ENCODE measurements around the gene LINC01488. TPM values are rescaled to one million over a fixed set of nuclear protein-coding genes. Genes with fewer than 3 reads are reported as not detected.
A peak's percentile ranks its signal among the peaks of the same experiment; 100 is the strongest.

Gene LINC01488
- polyA plus RNA-seq, 6 donors from 2014 or later: not detected

DNA sequence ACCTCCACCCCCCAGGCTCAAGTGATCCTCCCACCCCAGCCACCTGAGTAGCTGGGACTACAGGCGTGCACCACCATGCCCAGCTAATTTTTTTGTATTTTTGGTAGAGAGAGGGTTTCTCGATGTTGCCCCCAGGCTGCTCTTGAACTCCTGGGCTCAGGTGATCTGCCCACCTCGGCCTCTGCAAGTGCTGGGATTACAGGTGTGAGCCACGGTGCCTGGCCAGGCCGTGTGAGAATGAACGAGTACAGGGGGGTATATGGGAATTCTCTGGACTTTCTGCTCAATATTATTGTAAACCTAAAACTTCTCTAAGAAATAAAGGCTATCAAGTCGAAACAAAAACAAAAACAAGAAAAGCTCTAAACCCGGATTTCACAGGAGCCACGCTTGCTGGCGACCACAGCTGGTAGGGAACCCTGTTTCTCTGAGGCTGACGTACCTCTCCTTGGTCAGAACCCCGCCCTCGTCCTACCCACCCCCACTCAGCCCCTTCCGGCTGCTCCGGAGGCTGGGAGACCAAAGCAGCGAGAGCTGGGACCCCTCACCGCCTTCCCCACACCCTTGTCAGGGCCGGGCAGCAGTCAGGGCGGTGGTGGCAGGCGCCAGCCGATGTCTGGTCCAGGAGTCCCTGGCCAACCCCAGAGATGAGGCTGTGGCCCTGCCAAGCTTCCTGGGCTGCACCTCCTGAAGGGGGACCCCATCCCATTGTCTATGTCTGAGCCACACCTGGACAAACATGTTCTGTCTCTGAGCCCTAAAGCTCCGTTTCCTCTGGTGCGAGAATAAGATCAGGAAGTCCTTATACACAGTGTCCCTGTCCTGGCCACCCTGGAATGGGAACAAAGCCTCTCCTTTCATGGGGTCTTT lies 52.1 kb downstream of the LINC01488 start:
- peaks cover 34 to 42% (median 37%) of the 10 kb centered on the region in 3 donors for H3K4me1 Mint-ChIP-seq
- H3K27me3 Mint-ChIP-seq: no peaks in the 10 kb centered on the region
- H3K27ac Mint-ChIP-seq: peak overlapping the region in 3 of 6 donors; percentile 26 to 42 (median 27)
- no peaks in the 10 kb centered on the region for H3K36me3 Mint-ChIP-seq
- ATAC-seq (ENCODE audit: low read depth in 2 of 2): no peak
- H3K9me3 Mint-ChIP-seq: peaks cover 0 to 3% (median 0%) of the 10 kb centered on the region in 7 donors
- no peak for DNase-seq
- H3K4me3 Mint-ChIP-seq: peak overlapping the region in 1 of 8 donors; percentile 15

DNA sequence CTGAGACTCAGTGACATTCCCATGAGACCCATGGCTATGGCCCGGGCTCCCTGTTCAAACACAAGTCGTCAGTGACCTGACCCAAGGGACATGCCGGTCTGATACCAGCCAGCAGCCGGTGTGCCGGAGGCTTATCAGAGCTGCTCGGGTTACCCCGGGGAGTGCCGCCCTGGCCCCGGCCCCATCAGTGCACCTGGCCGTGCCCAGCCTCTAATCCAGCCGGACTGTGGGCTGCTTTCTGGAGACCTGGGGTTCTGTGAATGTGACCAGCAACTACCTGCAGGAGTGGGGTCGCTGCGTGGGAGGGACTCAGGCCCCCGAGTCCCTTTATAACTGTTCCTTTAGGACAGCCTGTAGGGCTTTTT lies 52.7 kb downstream of the LINC01488 start:
- H3K36me3 Mint-ChIP-seq: no peaks in the 10 kb centered on the region
- H3K9me3 Mint-ChIP-seq: no peaks in the 10 kb centered on the region
- no peaks in the 10 kb centered on the region for H3K27me3 Mint-ChIP-seq
- H3K27ac Mint-ChIP-seq: peak overlapping the region in 1 of 6 donors; percentile 42
- H3K4me3 Mint-ChIP-seq: no peak overlapping the region
- ATAC-seq (ENCODE audit: low read depth in 2 of 2): no peak
- H3K4me1 Mint-ChIP-seq: peaks cover 34 to 38% (median 35%) of the 10 kb centered on the region in 3 donors
- DNase-seq: no peak

DNA sequence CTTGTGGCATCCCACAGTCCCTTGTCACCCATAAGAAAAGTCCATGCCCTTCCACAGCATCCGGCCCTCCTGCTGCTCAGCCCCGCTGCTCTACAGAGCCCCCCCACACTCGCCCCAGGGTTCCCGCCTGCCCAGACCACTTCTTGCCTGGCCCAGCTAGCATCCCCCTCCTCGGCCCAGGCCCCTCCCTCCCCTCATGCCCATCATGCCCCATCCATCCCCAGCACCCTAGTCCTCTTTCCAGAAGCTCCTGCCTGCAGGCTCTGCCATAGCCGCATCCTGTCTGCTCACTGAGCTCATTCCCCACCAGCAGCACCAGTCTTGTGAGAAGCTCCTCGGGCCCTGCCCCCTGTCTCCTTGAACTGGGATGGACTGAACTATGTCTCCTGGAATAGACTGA lies 54.4 kb downstream of the LINC01488 start:
- ATAC-seq (ENCODE audit: low read depth in 2 of 2) (no peak), DNase-seq (no peak)
- H3K9me3 Mint-ChIP-seq: no peaks in the 10 kb centered on the region
- H3K4me3 Mint-ChIP-seq: no peak overlapping the region
- peaks cover 0 to 3% (median 0%) of the 10 kb centered on the region in 3 donors for H3K27me3 Mint-ChIP-seq
- H3K4me1 Mint-ChIP-seq: peaks cover 29 to 38% (median 30%) of the 10 kb centered on the region in 3 donors
- H3K36me3 Mint-ChIP-seq: no peaks in the 10 kb centered on the region
- H3K27ac Mint-ChIP-seq: peak overlapping the region in 2 of 6 donors; percentile 20 to 66

DNA sequence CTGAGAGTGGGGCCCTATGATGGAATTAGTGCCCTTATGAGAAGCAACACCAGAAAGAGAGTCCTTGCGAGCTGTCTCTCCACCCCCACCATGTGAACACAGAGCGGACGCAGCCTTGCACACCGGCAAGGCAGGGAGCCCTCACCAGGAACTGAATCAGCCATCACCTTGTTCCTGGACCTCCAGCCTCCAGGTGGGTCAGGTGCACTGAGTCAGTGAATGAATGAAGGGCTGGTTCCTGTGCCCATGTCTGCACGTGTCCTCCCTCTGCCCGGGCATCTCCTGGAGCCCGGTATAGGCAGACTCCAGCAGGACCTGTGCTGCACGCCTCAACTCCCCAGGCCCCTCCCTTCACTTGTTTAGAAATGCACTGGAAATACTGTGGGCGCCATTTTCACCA lies 54.9 kb downstream of the LINC01488 start:
- peaks cover 0 to 6% (median 0%) of the 10 kb centered on the region in 3 donors for H3K27me3 Mint-ChIP-seq
- no peaks in the 10 kb centered on the region for H3K9me3 Mint-ChIP-seq
- H3K4me1 Mint-ChIP-seq: peaks cover 24 to 33% (median 25%) of the 10 kb centered on the region in 3 donors
- no peak for ATAC-seq (ENCODE audit: low read depth in 2 of 2)
- peak overlapping the region in 1 of 8 donors; percentile 44 for H3K4me3 Mint-ChIP-seq
- H3K36me3 Mint-ChIP-seq: no peaks in the 10 kb centered on the region
- no peak for DNase-seq
- no peak overlapping the region for H3K27ac Mint-ChIP-seq

DNA sequence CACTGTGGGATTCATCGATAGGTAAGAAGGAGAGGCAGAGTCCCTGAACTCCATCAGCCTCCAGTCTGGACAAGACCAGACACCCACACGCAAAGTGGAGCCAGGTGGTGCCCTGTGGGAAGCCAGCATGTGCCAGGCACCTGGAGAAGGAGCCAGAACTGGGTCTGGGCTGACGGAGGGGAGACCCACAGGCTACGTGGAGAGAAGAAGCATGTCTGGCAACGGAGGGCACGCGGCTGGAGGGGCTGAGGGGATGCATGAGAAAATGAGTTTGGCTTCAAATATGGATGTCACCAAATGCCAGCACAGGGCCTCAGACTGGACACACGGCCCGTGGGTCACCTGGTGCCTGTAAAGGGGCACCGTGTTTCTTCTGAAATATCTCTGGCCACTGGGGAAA lies 55.7 kb downstream of the LINC01488 start:
- Mint-ChIP-seq H3K4me3 (no peak overlapping the region), H3K27me3 (peaks cover 0 to 6% (median 0%) of the 10 kb centered on the region in 3 donors), H3K36me3 (no peaks in the 10 kb centered on the region), H3K4me1 (peaks cover 18 to 26% (median 18%) of the 10 kb centered on the region in 3 donors), H3K27ac (peak overlapping the region in 1 of 6 donors; percentile 65), H3K9me3 (no peaks in the 10 kb centered on the region)
- DNase-seq: no peak
- ATAC-seq (ENCODE audit: low read depth in 2 of 2): no peak

DNA sequence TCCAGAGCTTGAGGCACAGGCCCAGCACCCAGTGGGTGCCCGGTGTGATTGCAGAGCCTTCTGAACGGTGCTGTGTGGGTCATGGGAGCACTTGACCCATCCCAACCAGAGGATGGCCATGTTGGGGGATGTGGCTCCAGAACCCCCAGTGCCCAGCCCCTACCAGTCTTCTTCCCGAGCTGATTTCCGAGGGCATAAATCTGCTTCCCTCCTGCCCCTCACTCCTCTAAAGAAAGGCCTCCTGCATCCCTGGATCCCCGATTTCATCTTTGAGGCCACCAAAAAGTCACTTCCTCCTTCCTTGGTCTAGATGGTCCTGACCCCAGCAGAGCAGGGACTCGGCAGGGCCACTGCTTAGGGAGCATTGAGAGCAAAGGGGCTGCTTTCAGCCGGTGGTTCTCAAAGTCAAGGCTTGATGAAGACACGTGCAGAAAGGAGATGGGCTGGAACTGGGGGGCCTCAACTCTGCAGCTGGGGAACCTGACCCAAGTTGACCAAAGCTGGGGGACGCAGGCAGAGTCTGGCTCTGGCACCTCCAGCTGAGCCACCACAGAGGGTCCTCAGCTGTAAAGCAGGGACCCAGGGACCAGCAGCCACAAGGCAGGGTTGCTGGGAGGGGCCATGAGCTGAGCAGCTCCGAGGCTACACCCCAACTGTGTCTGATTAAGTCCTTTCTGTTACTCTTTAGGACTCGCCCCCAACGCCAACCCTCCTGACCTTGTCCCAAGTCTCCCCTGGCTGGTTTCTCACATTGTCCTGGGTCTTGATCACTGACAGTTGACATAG lies 56.6 kb downstream of the LINC01488 start:
- no peak for DNase-seq
- Mint-ChIP-seq H3K4me3 (peak overlapping the region in 1 of 8 donors; percentile 9), H3K9me3 (no peaks in the 10 kb centered on the region), H3K4me1 (peaks cover 14 to 20% (median 15%) of the 10 kb centered on the region in 3 donors), H3K36me3 (no peaks in the 10 kb centered on the region), H3K27me3 (peaks cover 0 to 11% (median 7%) of the 10 kb centered on the region in 3 donors), H3K27ac (peak overlapping the region in 1 of 6 donors; percentile 63)
- ATAC-seq (ENCODE audit: low read depth in 2 of 2): no peak

DNA sequence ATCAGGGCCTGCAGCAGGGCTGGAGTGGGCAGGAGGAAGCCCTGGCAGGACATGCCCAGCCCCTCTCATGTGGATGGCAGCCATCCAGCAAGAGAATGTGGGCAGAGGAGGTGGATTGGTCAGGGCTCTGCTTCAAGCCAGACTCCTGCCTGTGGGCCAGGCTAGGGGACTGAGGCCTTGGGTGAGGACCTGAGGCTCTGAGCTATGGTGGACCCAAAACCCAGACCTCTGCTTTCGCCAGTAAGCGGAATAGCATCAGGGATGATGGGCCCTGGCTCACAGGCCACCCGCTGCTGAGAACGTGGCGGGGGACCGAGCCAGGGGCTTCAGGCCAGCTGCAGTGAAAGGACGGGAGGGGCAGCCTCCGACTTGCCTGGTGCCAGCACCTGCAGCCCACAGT lies 57.4 kb downstream of the LINC01488 start:
- Mint-ChIP-seq H3K9me3 (no peaks in the 10 kb centered on the region), H3K4me1 (peaks cover 14 to 20% (median 15%) of the 10 kb centered on the region in 3 donors), H3K36me3 (no peaks in the 10 kb centered on the region), H3K4me3 (peak overlapping the region in 1 of 8 donors; percentile 47), H3K27ac (no peak overlapping the region), H3K27me3 (peaks cover 0 to 11% (median 11%) of the 10 kb centered on the region in 3 donors)
- DNase-seq (no peak), ATAC-seq (ENCODE audit: low read depth in 2 of 2) (no peak)

DNA sequence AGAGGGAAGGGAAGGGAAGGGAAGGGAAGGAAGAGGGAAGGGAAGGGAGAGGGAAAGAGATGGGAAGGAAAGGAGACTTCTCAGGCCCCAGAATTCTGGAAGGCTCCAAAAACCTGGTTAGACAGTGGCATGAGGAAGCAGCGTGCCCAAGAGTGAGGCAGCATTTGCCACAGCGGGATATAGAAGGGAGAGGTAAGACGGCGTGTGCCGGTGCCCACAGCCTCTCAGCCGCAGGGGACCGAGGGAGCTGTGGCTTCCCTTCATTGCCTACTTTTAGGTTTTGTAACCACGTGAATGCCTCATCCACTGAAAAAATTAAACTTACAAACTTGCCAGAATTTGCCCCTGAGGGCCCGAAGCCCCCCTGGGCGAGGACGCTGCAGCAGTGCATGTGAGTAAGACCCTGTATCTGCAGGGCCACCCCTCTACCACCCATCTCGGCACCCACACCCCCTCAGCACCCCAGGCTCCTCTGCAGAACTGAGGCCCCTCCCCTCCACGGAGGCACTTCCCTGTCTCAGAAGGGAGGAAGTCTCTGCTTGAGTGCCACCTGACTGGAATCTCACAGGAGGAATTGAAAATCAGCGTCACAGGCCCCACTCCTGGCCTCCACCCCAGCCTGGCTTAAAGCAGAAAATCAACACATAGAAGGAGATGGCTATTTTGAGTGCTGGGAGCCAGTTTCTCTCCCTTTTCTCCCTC lies 58.1 kb downstream of the LINC01488 start:
- peak overlapping the region in 3 of 6 donors; percentile 36 to 84 (median 82) for H3K27ac Mint-ChIP-seq
- peak; percentile 70 to 77 for ATAC-seq (ENCODE audit: low read depth in 2 of 2)

DNA sequence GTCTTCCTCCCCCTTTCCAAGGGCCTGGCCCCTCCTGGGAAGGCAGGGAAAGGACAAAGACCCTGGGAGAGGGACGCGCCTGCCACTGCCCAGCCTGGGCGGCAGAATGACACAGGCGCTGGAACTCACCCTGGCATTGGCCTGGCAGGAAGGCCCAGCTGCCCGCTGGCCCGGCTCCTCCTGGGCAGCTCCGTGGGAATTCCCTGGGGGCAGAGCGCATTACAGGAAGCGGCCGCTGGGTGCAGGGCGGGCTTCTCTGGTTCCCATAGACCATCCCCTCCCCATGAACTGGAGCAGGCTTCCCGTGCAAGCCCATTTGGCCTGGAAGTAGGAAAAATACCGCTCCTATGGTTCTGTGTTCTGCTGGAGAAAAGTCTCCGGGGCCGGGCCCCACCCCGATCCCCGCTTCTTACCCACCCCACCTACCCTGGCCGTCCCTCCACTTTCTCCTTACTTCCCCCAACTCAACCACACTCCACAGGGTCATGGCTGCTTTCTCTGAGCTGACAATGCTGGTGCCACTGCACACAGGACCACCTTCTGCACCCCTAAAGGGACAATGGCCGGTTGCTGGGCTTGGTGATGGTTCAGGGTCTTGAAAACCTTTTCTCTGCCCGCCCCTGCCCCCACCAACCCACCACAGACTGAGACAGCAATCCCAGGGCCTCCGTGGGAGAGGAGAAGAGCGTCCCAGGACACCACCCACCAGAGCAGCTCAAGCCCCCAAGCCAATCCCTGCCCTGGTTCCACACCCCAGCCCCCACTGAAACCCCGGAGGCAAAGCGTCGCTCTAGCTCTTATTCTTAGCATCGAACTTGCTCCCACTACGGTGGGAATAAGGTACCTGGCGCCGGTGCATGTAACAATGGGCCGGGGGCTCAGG lies 58.9 kb downstream of the LINC01488 start:
- H3K4me3 Mint-ChIP-seq: peak overlapping the region in 2 of 8 donors; percentile 52 to 58
- H3K36me3 Mint-ChIP-seq: peaks cover 0 to 6% of the 10 kb centered on the region in 2 donors
- peak overlapping the region in 2 of 6 donors; percentile 36 to 64 for H3K27ac Mint-ChIP-seq
- H3K4me1 Mint-ChIP-seq: peaks cover 15 to 21% (median 20%) of the 10 kb centered on the region in 3 donors
- peaks cover 5 to 25% (median 24%) of the 10 kb centered on the region in 3 donors for H3K27me3 Mint-ChIP-seq
- H3K9me3 Mint-ChIP-seq: no peaks in the 10 kb centered on the region
- no peak for DNase-seq
- ATAC-seq (ENCODE audit: low read depth in 2 of 2): no peak

More for the DNA sequence above, 58.1 kb downstream of the LINC01488 start:
- Mint-ChIP-seq H3K36me3 (peaks cover 0 to 6% of the 10 kb centered on the region in 2 donors), H3K4me3 (peak overlapping the region in 7 of 8 donors; percentile 22 to 80 (median 52)), H3K9me3 (no peaks in the 10 kb centered on the region), H3K27me3 (peaks cover 5 to 18% (median 18%) of the 10 kb centered on the region in 3 donors), H3K4me1 (peaks cover 15 to 21% (median 20%) of the 10 kb centered on the region in 3 donors)
- peak; percentile 9 for DNase-seq

DNA sequence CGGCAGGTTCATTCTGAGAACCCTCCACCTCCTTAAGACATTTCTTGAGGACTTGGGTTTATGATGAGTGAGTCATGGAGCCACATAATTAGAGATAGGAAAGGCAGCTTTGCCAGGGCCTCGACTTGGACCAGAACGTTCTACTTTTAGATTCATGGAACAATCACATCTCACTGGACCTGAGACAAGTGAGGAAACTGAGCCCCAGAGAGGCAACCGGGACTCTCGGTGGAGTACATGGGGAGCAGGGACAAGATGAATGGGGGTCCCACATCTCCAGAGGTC lies 59.5 kb downstream of the LINC01488 start:
- DNase-seq: no peak
- Mint-ChIP-seq H3K4me3 (peak overlapping the region in 1 of 8 donors; percentile 39), H3K4me1 (peaks cover 15 to 21% (median 20%) of the 10 kb centered on the region in 3 donors), H3K36me3 (peaks cover 0 to 6% of the 10 kb centered on the region in 2 donors), H3K27me3 (peaks cover 5 to 30% (median 27%) of the 10 kb centered on the region in 3 donors), H3K9me3 (no peaks in the 10 kb centered on the region), H3K27ac (no peak overlapping the region)
- no peak for ATAC-seq (ENCODE audit: low read depth in 2 of 2)

DNA sequence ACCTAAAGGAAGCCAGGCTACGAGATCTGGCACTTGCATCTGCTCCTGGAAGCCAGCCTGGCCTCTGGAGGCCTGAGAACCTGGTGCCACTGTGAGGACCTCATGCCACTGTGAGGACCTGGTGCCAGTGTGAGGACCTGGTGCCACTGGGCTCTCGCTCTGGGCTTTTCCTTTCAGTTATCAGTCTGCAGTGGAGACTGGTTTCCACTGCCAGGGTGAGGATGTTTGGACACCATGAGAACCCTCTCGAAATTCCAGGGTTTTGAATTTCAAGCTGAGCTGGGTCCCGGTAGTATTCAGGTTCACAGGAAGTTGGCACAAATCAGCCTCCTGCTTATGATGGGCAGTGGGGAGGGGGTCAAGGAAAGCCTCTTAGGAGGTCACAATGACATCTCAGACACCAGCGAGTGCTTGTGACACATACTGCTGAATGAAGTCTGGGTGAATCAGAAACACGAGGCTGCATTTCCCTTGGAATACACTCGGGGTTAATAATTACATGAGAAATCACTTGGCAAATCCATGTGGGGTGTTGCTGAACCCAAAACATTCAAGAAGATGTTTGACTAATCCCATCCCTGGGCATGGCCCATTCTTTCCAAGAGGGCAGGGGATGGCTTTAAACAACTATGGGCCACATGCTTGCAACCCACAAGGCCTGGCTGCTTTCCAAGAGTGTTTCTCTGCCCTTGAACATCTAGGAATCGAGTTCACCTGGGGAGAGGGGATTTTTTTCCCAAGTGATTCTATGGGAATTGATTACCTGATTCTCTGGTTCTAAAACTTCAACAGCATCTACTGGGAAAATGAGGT lies 60.2 kb downstream of the LINC01488 start:
- Mint-ChIP-seq H3K27me3 (peaks cover 5 to 38% (median 35%) of the 10 kb centered on the region in 3 donors), H3K9me3 (no peaks in the 10 kb centered on the region), H3K27ac (no peak overlapping the region), H3K36me3 (peaks cover 0 to 6% of the 10 kb centered on the region in 2 donors), H3K4me1 (peaks cover 18 to 21% (median 20%) of the 10 kb centered on the region in 3 donors), H3K4me3 (no peak overlapping the region)
- no peak for ATAC-seq (ENCODE audit: low read depth in 2 of 2)
- DNase-seq: no peak
